NT2/D1 (cell line): ENCODE data around the gene CPB2.
A peak's percentile ranks its signal among the peaks of the same experiment; 100 is the strongest.

Source experiments
- DNase-seq: peaks from one replicate; pipeline ENCODE4 v3.0.0-alpha.2; 2011; ENCODE audit warnings: low read depth, low spot score
- H3K27me3 ChIP-seq: 2 replicates; pipeline ENCODE4 v1.6.0; 2011; ENCODE audit warnings: mild to moderate bottlenecking; ENCODE audit not compliant: insufficient read length, insufficient read depth
- H3K36me3 ChIP-seq: 2 replicates; pipeline ENCODE4 v1.6.1; 2011; ENCODE audit warnings: mild to moderate bottlenecking, low read length, mixed read lengths; ENCODE audit not compliant: insufficient read depth, insufficient read length
- H3K4me1 ChIP-seq: 2 replicates; pipeline ENCODE4 v1.5.1; 2011; ENCODE audit not compliant: insufficient read depth, insufficient read length
- H3K4me3 ChIP-seq: 2 replicates; pipeline ENCODE4 v1.5.1; 2011; ENCODE audit warnings: low read depth; ENCODE audit not compliant: insufficient read length
- H3K9ac ChIP-seq: 2 replicates; pipeline ENCODE4 v1.6.0; 2011; ENCODE audit warnings: low read depth; ENCODE audit not compliant: insufficient read length
- H3K9me3 ChIP-seq: 2 replicates; pipeline ENCODE4 v1.5.1; 2011; ENCODE audit warnings: mild to moderate bottlenecking, low read length; ENCODE audit not compliant: insufficient read depth
- SUZ12 ChIP-seq: IDR thresholded peaks from 2 replicates; pipeline ENCODE4 v1.6.1; 2011; ENCODE audit not compliant: insufficient read length, insufficient read depth; ENCODE audit errors: extremely low read depth
- YY1 ChIP-seq: IDR thresholded peaks from 2 replicates; pipeline ENCODE4 v1.6.1; 2011; ENCODE audit not compliant: insufficient read length, insufficient read depth
- ZNF274 ChIP-seq: IDR thresholded peaks from 2 replicates; pipeline ENCODE4 v1.6.1; 2011; ENCODE audit warnings: mild to moderate bottlenecking, low read depth, low read length

The CPB2 gene

DNA sequence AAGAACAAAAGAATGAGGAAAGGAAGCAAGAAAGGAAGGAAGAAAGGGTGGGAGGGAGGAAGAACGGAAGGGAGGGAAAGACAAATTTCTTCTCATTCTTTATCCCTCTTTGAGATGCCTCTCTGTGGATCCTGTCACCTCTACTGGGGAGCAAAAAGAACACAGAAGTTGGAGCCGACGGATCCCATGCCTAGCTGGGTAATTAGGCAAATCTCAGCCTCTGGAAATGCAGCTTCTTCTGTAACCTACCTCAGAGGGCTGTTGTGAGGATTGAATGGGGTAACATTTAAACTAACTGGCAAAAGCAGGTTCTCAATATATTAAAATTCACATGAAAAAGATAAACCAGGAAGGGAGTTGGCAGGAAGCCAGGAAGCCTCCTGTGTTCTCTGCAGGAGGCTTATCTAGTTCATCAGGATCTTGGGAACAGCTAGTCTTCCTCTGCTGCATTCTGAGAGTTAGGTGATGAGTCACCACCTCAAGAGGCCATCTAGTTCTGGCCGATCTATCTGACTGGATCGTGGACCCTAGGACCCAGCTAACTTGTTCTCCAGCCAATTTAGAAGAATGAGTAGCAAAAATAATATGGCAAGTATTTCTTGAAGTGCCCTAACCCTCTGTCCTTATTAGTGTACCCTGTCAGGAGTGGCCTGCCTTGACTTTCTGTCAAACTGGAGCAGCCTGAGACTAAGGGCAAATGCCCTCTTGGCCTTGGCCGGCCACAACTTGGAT, 15.2 kb upstream of the CPB2 start:
- TF ChIP-seq SUZ12 (no peak), YY1 (no peak)
- Histone ChIP-seq H3K4me3 (no peak overlapping the region), H3K9me3 (0 out of 2 replicates have a peak, but pooled peaks cover 3% of the 10 kb centered on the region), H3K36me3 (no peaks in the 10 kb centered on the region), H3K4me1 (peaks cover 2% of the 10 kb centered on the region), H3K9ac (no peak overlapping the region), H3K27me3 (no peaks in the 10 kb centered on the region)
- DNase-seq: peak; percentile 20

- Histone ChIP-seq H3K36me3 (no peaks in the 10 kb centered on the region), H3K4me3 (no peak overlapping the region), H3K4me1 (peaks cover 2% of the 10 kb centered on the region), H3K9ac (no peak overlapping the region), H3K27me3 (no peaks in the 10 kb centered on the region), H3K9me3 (0 out of 2 replicates have a peak, but pooled peaks cover 3% of the 10 kb centered on the region)
- no peak for DNase-seq
- TF ChIP-seq ZNF274 (no peak), YY1 (no peak), SUZ12 (no peak)
These were observed 12.0 kb upstream of the CPB2 start for GRCh38 chr13:46116653-46117502.

GRCh38 chr13:46114613-46115012, 9.8 kb upstream of the CPB2 start:
- no peaks in the 10 kb centered on the region for H3K4me1 ChIP-seq

GRCh38 chr13:46113596-46113995, 8.8 kb upstream of the CPB2 start:
- Histone ChIP-seq H3K27me3 (no peaks in the 10 kb centered on the region), H3K9ac (no peak overlapping the region), H3K36me3 (no peaks in the 10 kb centered on the region), H3K9me3 (no peaks in the 10 kb centered on the region), H3K4me3 (no peak overlapping the region), H3K4me1 (no peaks in the 10 kb centered on the region)
- no peak for DNase-seq
- no peak for TF ChIP-seq ZNF274
- no peak for TF ChIP-seq YY1
- TF ChIP-seq SUZ12: no peak

More at GRCh38 chr13:46114613-46115012, 9.8 kb upstream of the CPB2 start:
- DNase-seq: no peak
- H3K27me3 ChIP-seq: no peaks in the 10 kb centered on the region
- no peak for TF ChIP-seq ZNF274
- no peaks in the 10 kb centered on the region for H3K36me3 ChIP-seq
- H3K9me3 ChIP-seq: 0 out of 2 replicates have a peak, but pooled peaks cover 3% of the 10 kb centered on the region
- no peak overlapping the region for H3K9ac ChIP-seq
- no peak overlapping the region for H3K4me3 ChIP-seq

DNA sequence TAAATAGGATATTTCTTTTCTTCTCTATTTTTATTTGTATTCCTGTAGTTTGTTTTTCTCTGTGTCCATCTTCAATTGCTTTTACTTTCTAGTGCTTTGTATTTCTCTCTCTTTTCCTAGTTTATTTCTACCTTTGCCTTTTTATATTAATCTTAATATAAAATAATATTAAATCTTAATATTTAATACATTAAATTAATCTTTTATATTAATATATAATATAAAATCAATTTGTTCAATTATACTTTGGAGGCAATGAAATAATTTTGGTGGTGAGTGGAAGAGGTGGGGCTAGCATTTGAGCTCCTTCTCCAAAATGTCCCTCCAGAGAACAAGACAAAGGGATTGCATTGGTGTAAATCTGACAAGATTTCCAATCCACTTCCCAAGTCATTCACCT, 6.3 kb upstream of the CPB2 start:
- Histone ChIP-seq H3K9ac (no peak overlapping the region), H3K4me1 (no peaks in the 10 kb centered on the region), H3K27me3 (no peaks in the 10 kb centered on the region), H3K9me3 (no peaks in the 10 kb centered on the region), H3K4me3 (no peak overlapping the region), H3K36me3 (no peaks in the 10 kb centered on the region)
- DNase-seq: no peak
- TF ChIP-seq YY1: no peak
- no peak for TF ChIP-seq SUZ12
- no peak for TF ChIP-seq ZNF274

DNA sequence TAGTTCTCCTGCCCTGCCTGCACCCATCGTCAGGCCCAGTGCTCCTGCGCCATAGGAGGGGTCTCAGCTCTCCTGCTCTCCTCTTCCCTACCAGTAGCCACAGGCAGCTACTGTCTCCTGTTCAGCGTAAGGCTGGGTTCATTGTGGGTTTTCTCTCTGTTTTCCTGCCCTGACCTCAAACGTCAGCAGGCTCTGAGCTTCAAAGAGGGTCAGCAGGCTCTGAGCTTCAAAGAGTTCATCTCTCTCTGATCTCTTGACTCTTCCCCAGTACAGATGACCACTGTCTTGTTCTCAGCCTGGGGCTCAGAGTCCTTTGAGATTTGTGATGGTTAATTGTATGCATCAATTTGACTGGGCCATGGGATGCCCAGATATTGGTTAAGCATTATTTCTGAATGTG, 4.6 kb upstream of the CPB2 start:
- no peaks in the 10 kb centered on the region for H3K27me3 ChIP-seq
- H3K9ac ChIP-seq: no peak overlapping the region
- no peaks in the 10 kb centered on the region for H3K9me3 ChIP-seq
- no peak overlapping the region for H3K4me3 ChIP-seq
- no peaks in the 10 kb centered on the region for H3K4me1 ChIP-seq
- TF ChIP-seq ZNF274 (no peak), SUZ12 (no peak), YY1 (no peak)
- no peaks in the 10 kb centered on the region for H3K36me3 ChIP-seq
- no peak for DNase-seq

GRCh38 chr13:46106839-46107371, 2.1 kb upstream of the CPB2 start:
- Histone ChIP-seq H3K9me3 (no peaks in the 10 kb centered on the region), H3K4me3 (no peak overlapping the region), H3K36me3 (no peaks in the 10 kb centered on the region), H3K9ac (no peak overlapping the region), H3K4me1 (no peaks in the 10 kb centered on the region), H3K27me3 (no peaks in the 10 kb centered on the region)
- no peak for TF ChIP-seq SUZ12
- TF ChIP-seq YY1: no peak
- TF ChIP-seq ZNF274: no peak
- no peak for DNase-seq
